Cardiac muscle cell (in vitro differentiated cells and primary cell): ENCODE data around the gene SLC29A1. TPM values are rescaled to one million over a fixed set of nuclear protein-coding genes. Genes with fewer than 3 reads are reported as not detected.
A peak's percentile ranks its signal among the peaks of the same experiment; 100 is the strongest.

Experiments
- DNase-seq, 2 donors: peaks; one replicate each; pipeline versions ENCODE4 v3.0.0 to v3.0.0-alpha.2; 2010 to 2017; ENCODE audit warnings: low read depth in 1 of 2, low spot score in 1 of 2
- H3K27ac ChIP-seq: fragments of 200-600 bp; sonication (generic); 2 replicates; pipeline ENCODE4 v1.5.1; 2016
- H3K27me3 ChIP-seq: fragments of 200-600 bp; sonication (generic); 2 replicates; pipeline ENCODE4 v1.6.0; 2016; ENCODE audit warnings: control low read depth
- H3K36me3 ChIP-seq: fragments of 200-600 bp; sonication (generic); 2 replicates; pipeline ENCODE4 v1.5.1; 2016; ENCODE audit warnings: control low read depth
- H3K4me1 ChIP-seq: fragments of 200-600 bp; sonication (generic); 2 replicates; pipeline ENCODE4 v1.8.1; 2017; ENCODE audit warnings: low read depth, mild to moderate bottlenecking, mixed run types
- H3K4me3 ChIP-seq: fragments of 200-600 bp; sonication (generic); 2 replicates; pipeline ENCODE4 v1.5.1; 2016; ENCODE audit warnings: mild to moderate bottlenecking
- H3K9me3 ChIP-seq: fragments of 200-600 bp; sonication (generic); 2 replicates; pipeline ENCODE4 v1.5.1; 2017; ENCODE audit warnings: low read depth, mild to moderate bottlenecking, control low read depth
- CTCF ChIP-seq: IDR thresholded peaks from 2 replicates; pipeline ENCODE4 v1.5.1; 2012; ENCODE audit warnings: low read depth, mild to moderate bottlenecking, low read length
- polyA plus RNA-seq: library from polyadenylated mRNA; unstranded; fragments of >200 nt; fragmentation: Nextera tagmentation; extraction: Ambion mirVana; gene quantifications from 2 replicates; pipeline ENCODE4 v1.2.1, GENCODE V29; 2016
- total RNA-seq: library from RNA; depleted of rRNA; stranded (reverse); fragments of >200 nt; gene quantifications from 2 replicates; pipeline ENCODE4 v1.2.3, GENCODE V29; 2016

Gene SLC29A1
- total and polyA plus RNA-seq, 2 experiments from 2014 or later: 62.7 to 88.7 TPM

- H3K4me3 ChIP-seq: no peak overlapping the region
- no peaks in the 10 kb centered on the region for H3K9me3 ChIP-seq
- no peak for TF ChIP-seq CTCF
- peaks cover 11% of the 10 kb centered on the region for H3K4me1 ChIP-seq
- no peaks in the 10 kb centered on the region for H3K27me3 ChIP-seq
- H3K36me3 ChIP-seq: no peaks in the 10 kb centered on the region
- DNase-seq: peak in 1 of 2 donors; percentile 20
- H3K27ac ChIP-seq: no peak overlapping the region
These were observed 5.9 kb upstream of the SLC29A1 start for GRCh38 chr6:44217332-44218143.

- Histone ChIP-seq H3K9me3 (no peaks in the 10 kb centered on the region), H3K4me3 (peak overlapping the region; percentile 55), H3K27me3 (no peaks in the 10 kb centered on the region), H3K36me3 (no peaks in the 10 kb centered on the region), H3K27ac (peak overlapping the region; percentile 54), H3K4me1 (peaks cover 12% of the 10 kb centered on the region)
- peak; percentile 76 to 94 for DNase-seq
- no peak for TF ChIP-seq CTCF
These were observed 4.2 kb upstream of the SLC29A1 start for GRCh38 chr6:44219053-44219814.

GRCh38 chr6:44219815-44220784 lies 3.3 kb upstream of the SLC29A1 start:
- H3K36me3 ChIP-seq: no peaks in the 10 kb centered on the region
- peak overlapping the region; percentile 55 for H3K4me3 ChIP-seq
- no peaks in the 10 kb centered on the region for H3K27me3 ChIP-seq
- H3K4me1 ChIP-seq: peaks cover 19% of the 10 kb centered on the region
- TF ChIP-seq CTCF: no peak
- H3K9me3 ChIP-seq: no peaks in the 10 kb centered on the region
- H3K27ac ChIP-seq: peak overlapping the region; percentile 54
- DNase-seq: no peak

GRCh38 chr6:44220913-44221290 lies 2.5 kb upstream of the SLC29A1 start:
- H3K27ac ChIP-seq: peak overlapping the region; percentile 64
- no peaks in the 10 kb centered on the region for H3K36me3 ChIP-seq
- no peaks in the 10 kb centered on the region for H3K27me3 ChIP-seq
- H3K4me1 ChIP-seq: peaks cover 24% of the 10 kb centered on the region
- TF ChIP-seq CTCF: no peak
- DNase-seq: no peak
- H3K9me3 ChIP-seq: no peaks in the 10 kb centered on the region
- H3K4me3 ChIP-seq: no peak overlapping the region
